Spinal cord (tissue), 10 donors: ENCODE measurements around the gene ICA1L. TPM values are rescaled to one million over a fixed set of nuclear protein-coding genes. Genes with fewer than 3 reads are reported as not detected.
"Not testable (repeated sequence)": the region's sequence is repeated elsewhere in the genome, so short reads cannot be mapped to it uniquely, and the experiment has no call there.

ENCODE experiments used
- DNase-seq, 6 donors: peaks; one replicate each; pipeline versions ENCODE4 v3.0.0 to v3.0.0-alpha.2; 2013 to 2015; ENCODE audit warnings: low spot score in 6 of 6, low read depth in 4 of 6
- H3K27ac ChIP-seq: one replicate; pipeline ENCODE4 v1.5.1; 2013; ENCODE audit warnings: low read depth, low read length, control low read depth
- H3K27me3 ChIP-seq: one replicate; pipeline ENCODE4 v1.6.1; 2013; ENCODE audit warnings: low read length; ENCODE audit not compliant: control insufficient read depth, insufficient read depth
- H3K36me3 ChIP-seq: one replicate; pipeline ENCODE4 v1.6.1; 2013; ENCODE audit warnings: low read length; ENCODE audit not compliant: control insufficient read depth, insufficient read depth
- H3K4me1 ChIP-seq: one replicate; pipeline ENCODE4 v1.6.1; 2013; ENCODE audit warnings: low read length; ENCODE audit not compliant: control insufficient read depth, insufficient read depth
- H3K4me3 ChIP-seq: one replicate; pipeline ENCODE4 v1.5.1; 2013; ENCODE audit warnings: low read depth, low read length, control low read depth
- H3K9me3 ChIP-seq: one replicate; pipeline ENCODE4 v1.6.1; 2013; ENCODE audit warnings: low read length; ENCODE audit not compliant: control insufficient read depth, insufficient read depth
- WGBS: methylation state at CpG from one replicate; pipeline ENCODE4 v1.1.5; 2013; ENCODE audit warnings: missing lambda C conversion rate; ENCODE audit not compliant: insufficient coverage; 5-methylcytosine and 5-hydroxymethylcytosine counted together
- polyA plus RNA-seq, 2 donors: library from polyadenylated mRNA; unstranded; fragments of 120-200 nt; gene quantifications; one replicate each; pipeline ENCODE4 v1.2.1, GENCODE V29; 2013; ENCODE audit not compliant: insufficient read length in 2 of 2
- total RNA-seq, 2 donors: library from RNA; depleted of rRNA in 1 of 2; stranded (reverse); fragments of 120-200 nt in 1 of 2; fragments of >200 nt in 1 of 2; gene quantifications; one replicate each; pipeline versions ENCODE4 v1.2.3 to v1.2.4, GENCODE V29; 2013 to 2014
- donor health status: healthy.

ICA1L gene
- total and polyA plus RNA-seq, 4 donors, result 33.0 to 55.8 (median 40.1) TPM

DNA sequence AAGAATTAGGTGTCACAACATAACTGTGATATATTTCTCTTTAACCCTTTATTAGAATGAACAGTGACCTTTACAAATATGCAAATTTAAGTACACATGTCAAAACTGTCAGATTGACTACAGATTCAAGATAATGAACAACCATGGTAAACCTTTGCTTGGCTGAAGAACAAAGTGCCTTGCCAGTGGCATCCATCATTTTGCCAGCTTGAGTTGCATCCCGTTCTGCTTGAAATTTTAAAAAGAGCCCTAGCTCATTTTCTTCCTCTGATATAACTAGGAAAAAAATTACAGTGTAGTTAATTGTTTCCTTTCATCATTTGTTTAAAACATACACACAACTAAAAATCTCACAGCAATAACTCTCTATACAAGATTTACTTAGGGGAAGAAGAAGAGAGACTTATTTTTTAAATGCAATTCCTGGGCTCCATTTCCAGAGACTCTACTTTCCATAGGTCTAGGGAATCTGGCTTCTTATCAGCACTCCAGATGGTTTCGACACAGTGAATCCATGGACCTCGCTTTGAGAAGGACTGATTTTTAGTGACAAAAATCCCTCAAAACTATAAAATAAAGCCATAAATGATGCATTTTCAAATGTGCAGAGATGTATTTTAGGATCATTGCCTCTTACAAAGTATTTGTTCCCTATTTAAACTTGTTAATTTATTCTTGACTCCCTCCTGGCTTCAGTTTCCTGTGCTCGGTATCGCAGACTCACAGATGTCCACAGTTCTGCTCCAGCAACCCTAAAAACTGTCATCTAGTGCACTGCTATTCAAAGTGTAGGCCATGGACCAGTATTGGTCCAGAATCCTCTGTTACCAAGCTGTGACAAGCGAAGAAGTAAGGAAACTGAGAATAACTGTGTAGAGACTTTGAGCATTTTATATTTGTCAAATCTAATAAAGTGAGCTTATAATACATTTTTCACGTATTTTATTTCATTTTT, 50.1 kb downstream of the ICA1L start:
- peak in 2 of 6 donors; percentile 26 to 92 for DNase-seq

GRCh38 chr2:202818321-202818720, 53.2 kb downstream of the ICA1L start:
- Histone ChIP-seq H3K27ac (no peak overlapping the region), H3K9me3 (no peaks in the 10 kb centered on the region), H3K4me1 (no peaks in the 10 kb centered on the region), H3K36me3 (peaks cover 3% of the 10 kb centered on the region), H3K4me3 (no peak overlapping the region), H3K27me3 (no peaks in the 10 kb centered on the region)
- DNase-seq, result no peak
- 82% methylated on average over 2 of the region's 3 CpGs for WGBS

More for the DNA sequence above, 50.1 kb downstream of the ICA1L start:
- H3K4me1 ChIP-seq, result no peaks in the 10 kb centered on the region
- H3K36me3 ChIP-seq, result peaks cover 6% of the 10 kb centered on the region
- H3K27me3 ChIP-seq, result no peaks in the 10 kb centered on the region
- 83% methylated on average over 2 of the region's 7 CpGs for WGBS
- H3K9me3 ChIP-seq, result no peaks in the 10 kb centered on the region
- no peak overlapping the region for H3K4me3 ChIP-seq
- no peak overlapping the region for H3K27ac ChIP-seq

DNA sequence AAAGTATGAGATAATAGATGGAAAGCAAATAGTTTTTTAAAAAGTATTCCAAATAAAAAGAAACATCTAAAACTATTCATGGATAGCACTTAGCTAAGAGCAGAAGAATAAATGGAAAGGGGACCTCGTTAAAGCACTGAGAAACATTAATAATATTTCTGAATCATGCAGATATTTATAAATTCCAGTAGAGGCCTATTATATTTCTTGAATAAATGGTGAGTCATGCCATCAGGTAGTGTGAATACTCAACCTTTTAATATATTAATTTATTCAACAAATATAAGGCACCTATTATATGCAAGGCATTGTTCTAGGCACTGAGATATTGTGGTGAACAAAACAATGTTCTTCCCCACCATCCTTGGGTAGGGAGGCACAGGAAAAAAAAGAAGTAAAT, 53.8 kb downstream of the ICA1L start:
- DNase-seq, result no peak
- Histone ChIP-seq H3K4me3 (no peak overlapping the region), H3K36me3 (peaks cover 5% of the 10 kb centered on the region), H3K27me3 (no peaks in the 10 kb centered on the region), H3K27ac (no peak overlapping the region), H3K9me3 (no peaks in the 10 kb centered on the region), H3K4me1 (no peaks in the 10 kb centered on the region)
- no CpG with 5 or more reads among the region's 1 CpG for WGBS

GRCh38 chr2:202815548-202816360, 55.8 kb downstream of the ICA1L start:
- DNase-seq, result peak in 1 of 6 donors; percentile 38
- H3K4me1 ChIP-seq, result no peaks in the 10 kb centered on the region
- H3K9me3 ChIP-seq, result no peaks in the 10 kb centered on the region
- peaks cover 8% of the 10 kb centered on the region for H3K36me3 ChIP-seq
- H3K27me3 ChIP-seq, result no peaks in the 10 kb centered on the region
- H3K4me3 ChIP-seq, result no peak overlapping the region
- 78% methylated on average over 4 of the region's 4 CpGs for WGBS
- H3K27ac ChIP-seq, result peak overlapping the region; percentile 4

GRCh38 chr2:202814226-202814625, 57.3 kb downstream of the ICA1L start:
- H3K4me3 ChIP-seq, result no peak overlapping the region
- peaks cover 12% of the 10 kb centered on the region for H3K36me3 ChIP-seq
- H3K9me3 ChIP-seq, result no peaks in the 10 kb centered on the region
- no peaks in the 10 kb centered on the region for H3K4me1 ChIP-seq
- no CpG with 5 or more reads among the region's 1 CpG for WGBS
- no peak for DNase-seq
- no peak overlapping the region for H3K27ac ChIP-seq
- H3K27me3 ChIP-seq, result no peaks in the 10 kb centered on the region

DNA sequence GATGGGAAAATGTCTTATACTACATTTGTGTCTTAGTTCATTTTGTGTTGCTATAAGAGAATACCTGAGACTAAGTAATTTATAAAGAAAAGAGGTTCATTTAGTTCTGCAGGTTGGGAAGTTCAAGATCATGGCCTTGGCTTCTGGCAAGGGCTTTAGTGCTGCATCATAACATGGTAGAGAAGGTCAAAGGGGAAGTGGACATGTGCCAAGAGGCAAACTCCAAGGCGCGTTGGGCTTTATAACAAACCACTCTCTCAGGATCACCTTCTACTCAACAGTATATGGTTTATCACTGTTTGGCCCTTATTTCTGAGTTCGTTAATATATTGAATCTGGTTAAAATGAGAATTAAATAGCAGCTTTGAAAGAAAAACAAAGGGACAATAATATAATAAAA, 58.2 kb downstream of the ICA1L start:
- Histone ChIP-seq H3K4me1 (no peaks in the 10 kb centered on the region), H3K27me3 (no peaks in the 10 kb centered on the region), H3K36me3 (peaks cover 13% of the 10 kb centered on the region), H3K4me3 (no peak overlapping the region), H3K9me3 (no peaks in the 10 kb centered on the region), H3K27ac (no peak overlapping the region)
- DNase-seq, result no peak
- no CpG with 5 or more reads among the region's 3 CpGs for WGBS

- Histone ChIP-seq H3K4me3 (no peak overlapping the region), H3K4me1 (peaks cover 8% of the 10 kb centered on the region), H3K27ac (no peak overlapping the region), H3K36me3 (peaks cover 23% of the 10 kb centered on the region), H3K27me3 (no peaks in the 10 kb centered on the region), H3K9me3 (no peaks in the 10 kb centered on the region)
- no CpG with 5 or more reads among the region's 3 CpGs for WGBS
- no peak for DNase-seq
Observed at GRCh38 chr2:202808754-202809153, 62.8 kb downstream of the ICA1L start.

DNA sequence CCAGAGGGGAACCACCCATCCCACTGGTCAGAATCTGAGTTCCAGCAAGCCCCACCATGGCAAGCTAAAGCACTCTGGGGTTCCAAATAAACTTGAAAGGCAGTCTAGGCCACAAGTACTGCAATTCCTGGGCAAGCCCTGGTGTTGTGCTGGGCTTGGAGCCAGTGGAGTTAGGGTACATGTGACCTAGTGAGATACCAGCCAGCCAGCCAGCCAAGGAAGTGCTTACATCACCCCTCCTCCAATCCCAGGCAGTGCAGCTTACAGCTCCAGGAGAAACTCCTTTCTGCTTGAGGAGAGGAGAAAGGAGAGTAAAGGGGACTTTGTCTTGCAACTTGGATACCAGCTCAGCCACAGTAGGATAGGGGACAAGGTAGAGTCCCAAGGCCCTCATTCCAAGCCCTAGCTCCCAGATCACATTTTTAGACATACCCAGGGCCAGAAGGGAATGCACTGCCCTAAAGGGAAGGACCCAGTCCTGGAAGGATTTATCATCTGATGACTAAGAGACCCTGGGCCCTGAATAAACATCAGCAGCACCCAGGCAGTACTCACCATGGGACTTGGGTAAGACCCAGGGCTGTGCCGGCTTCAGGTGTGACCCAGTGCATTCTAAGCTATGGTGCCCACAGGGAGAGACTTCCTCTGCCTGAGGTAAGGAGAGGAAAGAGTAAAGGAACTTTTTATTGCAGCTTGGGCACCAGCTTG, 64.0 kb downstream of the ICA1L start:
- H3K4me1 ChIP-seq, H3K27ac ChIP-seq, H3K4me3 ChIP-seq, H3K9me3 ChIP-seq, H3K27me3 ChIP-seq: not testable (repeated sequence)
- DNase-seq, result peak in 4 of 6 donors; percentile 11 to 83 (median 41)
- H3K36me3 ChIP-seq, result peaks cover 24% of the 10 kb centered on the region
- WGBS, result 50% methylated on average over 1 of the region's 1 CpG

DNA sequence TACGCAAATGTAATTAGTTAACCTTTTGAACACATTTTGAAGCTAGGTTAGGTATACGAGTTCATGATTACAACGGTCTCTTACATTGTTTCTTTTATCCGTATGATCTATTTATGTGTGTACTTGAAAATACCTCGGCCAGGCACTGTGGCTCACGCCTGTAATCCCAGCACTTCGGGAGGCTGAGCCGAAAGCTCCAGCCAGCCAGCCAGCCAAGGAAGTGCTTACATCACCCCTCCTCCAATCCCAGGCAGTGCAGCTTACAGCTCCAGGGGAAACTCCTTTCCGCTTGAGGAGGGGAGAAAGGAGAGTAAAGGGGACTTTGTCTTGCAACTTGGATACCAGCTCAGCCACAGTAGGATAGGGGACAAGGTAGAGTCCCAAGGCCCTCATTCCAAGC, 65.7 kb downstream of the ICA1L start:
- H3K4me3 ChIP-seq, H3K27me3 ChIP-seq, H3K27ac ChIP-seq, DNase-seq, H3K9me3 ChIP-seq, H3K4me1 ChIP-seq: not testable (repeated sequence)
- WGBS, result no CpG with 5 or more reads among the region's 9 CpGs
- peaks cover 24% of the 10 kb centered on the region for H3K36me3 ChIP-seq
